GM12878 (cell line): ENCODE measurements around the gene ACAD11. TPM values are rescaled to one million over a fixed set of nuclear protein-coding genes. Genes with fewer than 3 reads are reported as not detected.

Source experiments
- ATAC-seq: fragments of 200-7000 bp; cut with Tn5 transposase; 3 replicates; pipeline ENCODE4 v1.9.1; 2020; ENCODE audit warnings: mild to moderate bottlenecking, moderate library complexity
- BruUV-seq: library from RNA; stranded (reverse); fragments of 400-500 nt; replicated peaks from 2 replicates; lab custom pipeline; 2021; lab: Mats Ljungman, UMichigan
- CTCF ChIA-PET: fragments of 300-600 bp; sonication (Branson Sonifier 250); formaldehyde crosslinking; extraction: SDS; loops from one replicate; lab custom pipeline; 2021; ENCODE audit warnings: inconsistent platforms; lab: Yijun Ruan, JAX
- POLR2A ChIA-PET: fragments of 350-600 bp; formaldehyde crosslinking; extraction: SDS; loops from one replicate; lab custom pipeline; 2021; ENCODE audit warnings: inconsistent platforms; lab: Charles Lee
- RAD21 ChIA-PET: fragments of 300-600 bp; sonication (Branson Sonifier 250); formaldehyde crosslinking; loops from one replicate; lab custom pipeline; 2023; ENCODE audit warnings: antibody characterized with exemption; ENCODE audit not compliant: unreplicated experiment; lab: Charles Lee
- SMC1A ChIA-PET: fragments of 300-600 bp; sonication (Branson Sonifier 250); formaldehyde crosslinking; loops from one replicate; lab custom pipeline; 2023; ENCODE audit not compliant: unreplicated experiment, uncharacterized antibody; lab: Charles Lee
- DNase-seq: peaks from one replicate; pipeline ENCODE4 v3.0.0-alpha.2; 2011; ENCODE audit warnings: low read depth, low spot score
- FAIRE-seq: peaks from 3 replicates; lab custom pipeline; 2011; peaks lifted over from hg19 to GRCh38; lab: Jason Lieb, UNC
- H2AFZ ChIP-seq: 2 replicates; pipeline ENCODE4 v1.6.0; 2011; ENCODE audit warnings: low read depth, low read length, control low read depth; ENCODE audit not compliant: control insufficient read depth
- H3K27ac ChIP-seq: 2 replicates; pipeline ENCODE4 v1.5.1; 2011; ENCODE audit warnings: control low read depth; ENCODE audit not compliant: control insufficient read depth, insufficient read depth
- H3K27me3 ChIP-seq, 2 experiments: replicated peaks in 1 of 2; 2 replicates each; pipeline versions ENCODE4 v1.6.0 to v1.6.1; 2011; ENCODE audit warnings: low read length in 1 of 2; ENCODE audit not compliant: control insufficient read depth in 2 of 2, insufficient read depth in 2 of 2
- H3K36me3 ChIP-seq, 2 experiments: 2 replicates each; pipeline ENCODE4 v1.5.1; 2011; ENCODE audit warnings: low read length in 1 of 2; ENCODE audit not compliant: control insufficient read depth in 2 of 2, insufficient read depth in 2 of 2
- H3K4me1 ChIP-seq: 2 replicates; pipeline ENCODE4 v1.6.1; 2011; ENCODE audit warnings: mild to moderate bottlenecking, low read length, moderate library complexity, mixed read lengths; ENCODE audit not compliant: control insufficient read depth, insufficient read depth
- H3K4me2 ChIP-seq: 2 replicates; pipeline ENCODE4 v1.6.0; 2011; ENCODE audit warnings: control low read depth; ENCODE audit not compliant: control insufficient read depth, insufficient read depth
- H3K4me3 ChIP-seq: fragments of 200-600 bp; sonication (generic); 2 replicates; pipeline ENCODE4 v1.5.1; 2016
- H3K79me2 ChIP-seq: 2 replicates; pipeline ENCODE4 v1.6.0; 2011; ENCODE audit warnings: low read length; ENCODE audit not compliant: control insufficient read depth, insufficient read depth
- H3K9ac ChIP-seq: 2 replicates; pipeline ENCODE4 v1.8.0; 2011; ENCODE audit warnings: low read length, control low read depth, mixed read lengths; ENCODE audit not compliant: control insufficient read depth, insufficient read depth
- H3K9me3 ChIP-seq: replicated peaks from 3 replicates; pipeline ENCODE4 v1.5.1; 2011; ENCODE audit warnings: mild to moderate bottlenecking, low read length; ENCODE audit not compliant: control insufficient read depth, insufficient read depth
- H4K20me1 ChIP-seq: 2 replicates; pipeline ENCODE4 v1.6.0; 2011; ENCODE audit not compliant: control insufficient read depth, insufficient read depth
- BHLHE40 ChIP-seq, 2 experiments: fragments of 450-650 bp in 1 of 2; IDR thresholded peaks; 2 replicates each; pipeline ENCODE4 v1.6.1; 2011 to 2017; ENCODE audit warnings: low read depth in 2 of 2, borderline replicate concordance in 1 of 2, improper control_type of control experiment in 1 of 2, low read length in 1 of 2, mild to moderate bottlenecking in 1 of 2
- CBX5 ChIP-seq: sonication (generic); IDR thresholded peaks from 2 replicates; pipeline ENCODE4 v1.6.1; 2016; ENCODE audit warnings: low read depth, moderate library complexity, mild to moderate bottlenecking, inconsistent platforms
- E2F4 ChIP-seq: IDR thresholded peaks from 2 replicates; pipeline ENCODE4 v1.6.1; 2012; ENCODE audit warnings: low read depth, low read length, improper control_type of control experiment
- ETV6 ChIP-seq, 2 experiments: fragments of 450-650 bp in 1 of 2; IDR thresholded peaks in 1 of 2; conservative IDR thresholded peaks in 1 of 2; 2 replicates each; pipeline ENCODE4 v1.6.1; 2014; ENCODE audit warnings: antibody characterized with exemption in 1 of 2, borderline replicate concordance in 1 of 2, low read depth in 1 of 2, mild to moderate bottlenecking in 1 of 2, moderate library complexity in 1 of 2
- HCFC1 ChIP-seq: fragments of 150-350 bp; IDR thresholded peaks from 2 replicates; pipeline ENCODE4 v1.6.1; 2014; ENCODE audit warnings: low read length
- IRF4 ChIP-seq: IDR thresholded peaks from 2 replicates; pipeline ENCODE4 v1.6.1; 2011; ENCODE audit warnings: low read depth, low read length
- JUNB ChIP-seq: IDR thresholded peaks from 2 replicates; pipeline ENCODE4 v1.6.1; 2016; ENCODE audit warnings: antibody characterized with exemption, mild to moderate bottlenecking
- MEF2A ChIP-seq: IDR thresholded peaks from 2 replicates; pipeline ENCODE4 v1.6.1; 2011; ENCODE audit warnings: low read depth, mild to moderate bottlenecking, low read length, moderate library complexity; ENCODE audit not compliant: insufficient read depth
- MEF2B ChIP-seq: fragments of 450-650 bp; IDR thresholded peaks from 2 replicates; pipeline ENCODE4 v1.6.1; 2018; ENCODE audit warnings: mild to moderate bottlenecking, moderate library complexity; ENCODE audit not compliant: partially characterized antibody, poor library complexity, severe bottlenecking
- NR2C1 ChIP-seq: fragments of 450-650 bp; IDR thresholded peaks from 2 replicates; pipeline ENCODE4 v1.6.1; 2017; ENCODE audit warnings: antibody characterized with exemption, mild to moderate bottlenecking, moderate library complexity
- NR2C2 ChIP-seq: IDR thresholded peaks from 2 replicates; pipeline ENCODE4 v1.6.1; 2011; ENCODE audit warnings: borderline replicate concordance, low read depth; ENCODE audit not compliant: control insufficient read depth, insufficient read length
- NRF1 ChIP-seq: conservative IDR thresholded peaks from 2 replicates; pipeline ENCODE4 v1.6.1; 2011; ENCODE audit warnings: mild to moderate bottlenecking, low read depth, low read length, improper control_type of control experiment
- PML ChIP-seq: IDR thresholded peaks from 2 replicates; pipeline ENCODE4 v1.6.1; 2012; ENCODE audit warnings: low read length, inconsistent platforms
- POLR2AphosphoS2 ChIP-seq: IDR thresholded peaks from 2 replicates; pipeline ENCODE4 v1.6.1; 2011; ENCODE audit warnings: low read depth, mild to moderate bottlenecking, low read length, improper control_type of control experiment, moderate library complexity
- RELB ChIP-seq: fragments of 450-650 bp; IDR thresholded peaks from 2 replicates; pipeline ENCODE4 v1.6.1; 2017; ENCODE audit warnings: low read depth, mild to moderate bottlenecking, moderate library complexity
- SREBF1 ChIP-seq: IDR thresholded peaks from 2 replicates; pipeline ENCODE4 v1.6.1; 2012; ENCODE audit warnings: mild to moderate bottlenecking, low read length
- WGBS: methylation state at CpG from one replicate; pipeline ENCODE4 v1.1.6; 2016; ENCODE audit warnings: low lambda C conversion rate; ENCODE audit not compliant: insufficient replicate concordance, insufficient coverage; ENCODE audit errors: missing lambda C conversion rate; 5-methylcytosine and 5-hydroxymethylcytosine counted together
- in situ Hi-C: fragments of 300-500 bp; cut with MboI; formaldehyde crosslinking; loops from 9 replicates; pipeline ENCODE4 v1.14.3; 2018; ENCODE audit warnings: mixed read lengths
- intact Hi-C: fragments of 100-400 bp; cut with micrococcal nuclease; formaldehyde crosslinking; loops from one replicate; pipeline ENCODE4 v1.14.2; 2022; ENCODE audit not compliant: unreplicated experiment
- polyA plus RNA-seq, 11 experiments: library from polyadenylated mRNA; depleted of rRNA in 4 of 11; unstranded in 6 of 11; stranded (reverse) in 5 of 11; fragments of >200 nt; fragmentation: Nextera tagmentation in 4 of 11; fragmentation: Illumina TruSeq in 1 of 11; extraction: Ambion mirVana in 4 of 11; extraction: Trizol in 1 of 11; gene quantifications; 1 replicate in 1 of 11; 2 replicates in 10 of 11; pipeline versions ENCODE4 v1.2.1 to v1.2.3, GENCODE V29; 2011 to 2016; ENCODE audit warnings: inconsistent platforms in 2 of 11, missing spikeins in 2 of 11, low read depth in 1 of 11
- total RNA-seq, 4 experiments: library from RNA; depleted of rRNA in 3 of 4; stranded (reverse); fragments of >200 nt in 3 of 4; fragmentation: Illumina TruSeq in 1 of 4; extraction: Trizol in 1 of 4; gene quantifications; 2 replicates each; pipeline versions ENCODE4 v1.2.1 to v1.2.3, GENCODE V29; 2013 to 2021
- TF ChIP-seq, protein P1 (sequence below): IDR thresholded peaks from 2 replicates; pipeline ENCODE4 v1.6.1; 2011; ENCODE audit warnings: mild to moderate bottlenecking, low read depth, low read length, moderate library complexity; ENCODE audit not compliant: insufficient replicate concordance

Gene ACAD11
- total and polyA plus RNA-seq, 10 of the 15 experiments (the other 5 are each of a cell fraction or from before 2014, with no cell fraction given): 2.4 to 15.9 (median 10.4) TPM

DNA sequence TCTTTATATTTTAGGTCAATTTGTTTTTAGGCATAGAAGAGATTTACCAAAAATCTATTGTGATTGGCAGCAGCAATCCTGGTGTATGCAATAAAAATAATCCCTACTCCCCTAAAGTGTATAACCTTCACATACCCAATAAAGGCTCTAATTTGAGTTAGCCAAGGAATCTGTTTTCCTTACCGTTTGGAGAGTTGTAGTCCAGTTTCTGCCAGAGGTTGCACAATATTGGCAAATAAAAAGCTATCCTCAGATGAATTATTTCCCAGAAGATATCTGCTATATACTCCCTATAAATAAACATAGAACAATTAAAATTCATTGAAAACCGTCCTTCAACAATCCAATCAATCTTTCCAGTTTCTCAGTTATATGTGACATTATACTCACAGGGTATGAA is 31.5 kb downstream of the ACAD11 start (continued):
- TF ChIP-seq JUNB: no peak
- no peak for TF ChIP-seq MEF2A

- no TSS peak for BruUV-seq
- DNase-seq (no peak), FAIRE-seq (no peak), ATAC-seq (no peak)
- intact Hi-C loops: no loop called here
- CTCF ChIA-PET: interaction anchor here (1.1 to 2.9 kb wide), 5 partner anchors 9 to 91 kb away, joined by 3 to 21 read pairs (median 4); no protein-coding TSS in a partner anchor
- RAD21 ChIA-PET: no interaction called here
- no peak overlapping the region for H2AFZ ChIP-seq
- no peaks in the 10 kb centered on the region for H3K79me2 ChIP-seq
- no peaks in the 10 kb centered on the region for H4K20me1 ChIP-seq
- peaks cover 12% of the 10 kb centered on the region for H3K4me1 ChIP-seq
- no peak overlapping the region for H3K4me3 ChIP-seq
- H3K27me3 ChIP-seq: no peaks in the 10 kb centered on the region
- H3K36me3 ChIP-seq: peaks cover 0 to 5% of the 10 kb centered on the region in 2 experiments; a peak in 2 of 4 replicates
- 100% methylated on average over 6 of the region's 6 CpGs for WGBS
- H3K9me3 ChIP-seq: no peaks in the 10 kb centered on the region
- no peak overlapping the region for H3K27ac ChIP-seq
- in situ Hi-C loops: no loop called here
- no peak overlapping the region for H3K4me2 ChIP-seq
- POLR2A ChIA-PET: interaction anchor here (1.1 kb wide), 1 partner anchor 84 kb away, joined by 4 read pairs; no protein-coding TSS in a partner anchor
- no peak overlapping the region for H3K9ac ChIP-seq
- SMC1A ChIA-PET: interaction anchor here (1.0 to 1.4 kb wide), 2 partner anchors 9 kb away, joined by 3 to 5 read pairs; no protein-coding TSS in a partner anchor
- TF ChIP-seq IRF4 (no peak), CBX5 (no peak), POLR2AphosphoS2 (no peak), PML (no peak), BHLHE40 (IDR thresholded peaks at IDR 0.05; ENCODE audit: borderline replicate concordance in 1 of 2, low read depth in 2 of 2, low read length in 1 of 2) (no peak), ETV6 (conservative IDR thresholded peaks at IDR 0.05 in 1 of 2, IDR thresholded peaks at IDR 0.05 in 1 of 2; ENCODE audit: borderline replicate concordance in 1 of 2, low read depth in 1 of 2) (no peak), HCFC1 (no peak), SREBF1 (no peak), E2F4 (no peak), RELB (no peak), NR2C2 (no peak), MEF2B (no peak), NRF1 (no peak), NR2C1 (no peak)
- TF ChIP-seq, protein P1, sequence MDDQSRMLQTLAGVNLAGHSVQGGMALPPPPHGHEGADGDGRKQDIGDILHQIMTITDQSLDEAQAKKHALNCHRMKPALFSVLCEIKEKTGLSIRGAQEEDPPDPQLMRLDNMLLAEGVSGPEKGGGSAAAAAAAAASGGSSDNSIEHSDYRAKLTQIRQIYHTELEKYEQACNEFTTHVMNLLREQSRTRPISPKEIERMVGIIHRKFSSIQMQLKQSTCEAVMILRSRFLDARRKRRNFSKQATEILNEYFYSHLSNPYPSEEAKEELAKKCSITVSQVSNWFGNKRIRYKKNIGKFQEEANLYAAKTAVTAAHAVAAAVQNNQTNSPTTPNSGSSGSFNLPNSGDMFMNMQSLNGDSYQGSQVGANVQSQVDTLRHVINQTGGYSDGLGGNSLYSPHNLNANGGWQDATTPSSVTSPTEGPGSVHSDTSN: no peak
These were observed 32.7 kb downstream of the ACAD11 start for GRCh38 chr3:132626955-132627354.
